Non-pigmented ciliary epithelial cell (primary cell): ENCODE measurements around the gene SLC47A2.
"Not testable (repeated sequence)": the region's sequence is repeated elsewhere in the genome, so short reads cannot be mapped to it uniquely, and the experiment has no call there.

Experiments used
- DNase-seq: peaks from one replicate; pipeline ENCODE4 v3.0.0-alpha.2; 2010; ENCODE audit warnings: low read depth

The SLC47A2 gene, protein sequence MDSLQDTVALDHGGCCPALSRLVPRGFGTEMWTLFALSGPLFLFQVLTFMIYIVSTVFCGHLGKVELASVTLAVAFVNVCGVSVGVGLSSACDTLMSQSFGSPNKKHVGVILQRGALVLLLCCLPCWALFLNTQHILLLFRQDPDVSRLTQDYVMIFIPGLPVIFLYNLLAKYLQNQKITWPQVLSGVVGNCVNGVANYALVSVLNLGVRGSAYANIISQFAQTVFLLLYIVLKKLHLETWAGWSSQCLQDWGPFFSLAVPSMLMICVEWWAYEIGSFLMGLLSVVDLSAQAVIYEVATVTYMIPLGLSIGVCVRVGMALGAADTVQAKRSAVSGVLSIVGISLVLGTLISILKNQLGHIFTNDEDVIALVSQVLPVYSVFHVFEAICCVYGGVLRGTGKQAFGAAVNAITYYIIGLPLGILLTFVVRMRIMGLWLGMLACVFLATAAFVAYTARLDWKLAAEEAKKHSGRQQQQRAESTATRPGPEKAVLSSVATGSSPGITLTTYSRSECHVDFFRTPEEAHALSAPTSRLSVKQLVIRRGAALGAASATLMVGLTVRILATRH

DNA sequence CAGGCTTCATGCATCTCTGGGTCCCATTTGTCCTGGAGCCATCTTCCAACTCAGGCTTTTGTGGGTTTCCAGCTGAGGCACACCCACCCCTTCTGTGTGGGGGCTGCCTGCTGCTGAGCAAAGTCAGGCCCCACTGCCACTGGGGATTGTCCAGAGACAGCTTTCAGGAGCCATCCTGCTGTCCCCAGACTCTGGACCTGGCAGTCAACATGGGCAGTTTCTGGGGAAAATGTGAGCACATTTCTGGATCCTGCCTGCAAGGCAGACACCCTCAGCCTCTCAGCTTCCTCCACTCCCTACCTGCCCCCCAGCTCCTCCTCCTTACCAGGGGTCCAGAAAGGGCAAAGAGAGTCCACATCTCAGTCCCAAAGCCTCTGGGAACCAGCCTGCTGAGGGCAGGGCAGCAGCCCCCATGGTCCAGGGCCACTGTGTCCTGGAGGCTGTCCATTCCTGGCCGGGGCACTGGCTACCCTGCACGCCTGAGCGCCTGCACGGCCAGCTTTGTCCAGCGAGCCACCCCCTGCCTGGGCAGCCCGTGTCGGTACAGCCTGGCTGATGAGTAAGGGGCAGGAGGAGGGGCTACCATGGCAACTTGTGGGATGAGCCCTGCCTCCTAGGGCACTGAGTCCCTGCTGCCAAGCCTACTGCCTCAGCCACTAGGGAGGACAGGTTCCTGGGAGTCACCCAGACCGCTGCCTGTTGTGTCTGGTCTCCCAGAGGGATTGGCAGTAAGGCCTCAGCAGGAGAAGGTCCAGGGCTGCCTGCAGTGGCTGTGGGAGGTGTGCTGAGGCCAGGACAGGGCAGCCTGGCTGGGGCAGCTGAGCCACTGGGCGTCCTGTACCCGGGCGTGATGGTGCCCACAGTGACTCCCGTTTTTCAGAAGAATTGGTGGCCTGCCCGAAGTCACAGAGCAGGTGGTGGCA, at the start of gene SLC47A2:
TSS of gene SLC47A2 (minus strand) at position 477 of the 923 bp plus-strand sequence. CDS start at position 448, 29 bp downstream.
- no peak for DNase-seq

DNA sequence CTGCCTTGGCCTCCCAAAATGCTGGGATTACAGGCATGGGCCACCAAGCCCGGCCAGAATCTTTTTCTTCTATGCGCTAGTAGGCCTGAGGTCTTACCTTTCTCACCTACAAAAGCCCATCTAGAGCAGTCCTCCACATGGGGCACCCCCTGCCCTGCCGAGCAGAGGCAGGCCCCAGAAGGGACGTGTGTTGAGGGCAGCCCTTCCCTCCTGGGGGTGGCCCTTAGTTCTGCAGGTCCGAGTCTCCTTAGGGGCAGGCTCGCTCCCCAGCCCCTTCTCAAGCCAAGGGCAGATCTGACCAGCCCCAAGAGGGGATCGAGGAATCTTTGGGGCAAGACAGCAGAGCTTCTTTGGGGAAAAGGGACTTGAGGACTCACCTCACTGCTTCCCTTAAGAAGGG, 49.6 kb upstream of the SLC47A2 start:
- no peak for DNase-seq

DNA sequence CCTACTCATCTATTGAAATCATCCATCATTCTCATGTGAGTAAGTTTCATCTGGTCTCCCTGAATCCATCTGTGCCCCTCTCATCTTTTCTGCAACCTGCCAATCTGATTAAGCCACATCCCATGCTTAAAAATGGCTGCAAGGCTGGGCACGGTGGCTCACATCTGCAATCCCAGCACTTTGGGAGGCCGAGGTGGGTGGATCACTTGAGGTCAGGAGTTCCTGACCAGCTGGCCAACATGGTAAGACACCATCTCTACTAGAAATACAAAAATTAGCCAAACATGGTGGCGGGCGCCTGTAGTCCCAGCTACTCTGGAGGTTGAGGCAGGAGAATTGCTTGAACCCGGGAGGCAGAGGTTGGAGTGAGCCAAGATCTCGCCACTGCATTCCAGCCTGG, 47.6 kb upstream of the SLC47A2 start:
- DNase-seq: not testable (repeated sequence)

DNA sequence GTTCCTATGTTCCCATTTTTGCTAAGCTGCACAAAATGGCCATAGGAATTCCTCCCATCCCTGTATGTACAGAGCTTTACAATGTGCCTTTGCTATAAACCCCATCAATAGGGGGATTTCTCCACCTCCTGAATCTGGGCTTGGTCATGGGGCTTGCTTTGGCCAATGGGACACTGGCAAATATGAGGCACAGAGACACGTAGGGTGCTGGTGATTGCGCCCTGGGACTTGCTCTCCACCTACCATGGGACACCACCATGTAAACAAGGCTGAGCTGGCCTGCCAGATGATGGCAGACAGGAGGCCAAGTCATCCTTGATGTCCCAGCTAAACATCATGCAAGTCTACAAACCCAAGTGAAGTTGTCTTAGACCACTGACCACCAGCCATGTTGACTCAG, 47.0 kb upstream of the SLC47A2 start:
- DNase-seq: no peak

GRCh38 chr17:19762515-19762961, 46.2 kb upstream of the SLC47A2 start:
- no peak for DNase-seq

GRCh38 chr17:19760746-19761145, 44.4 kb upstream of the SLC47A2 start:
- no peak for DNase-seq

- DNase-seq: no peak
Observed at GRCh38 chr17:19759568-19760549, 43.5 kb upstream of the SLC47A2 start.

DNA sequence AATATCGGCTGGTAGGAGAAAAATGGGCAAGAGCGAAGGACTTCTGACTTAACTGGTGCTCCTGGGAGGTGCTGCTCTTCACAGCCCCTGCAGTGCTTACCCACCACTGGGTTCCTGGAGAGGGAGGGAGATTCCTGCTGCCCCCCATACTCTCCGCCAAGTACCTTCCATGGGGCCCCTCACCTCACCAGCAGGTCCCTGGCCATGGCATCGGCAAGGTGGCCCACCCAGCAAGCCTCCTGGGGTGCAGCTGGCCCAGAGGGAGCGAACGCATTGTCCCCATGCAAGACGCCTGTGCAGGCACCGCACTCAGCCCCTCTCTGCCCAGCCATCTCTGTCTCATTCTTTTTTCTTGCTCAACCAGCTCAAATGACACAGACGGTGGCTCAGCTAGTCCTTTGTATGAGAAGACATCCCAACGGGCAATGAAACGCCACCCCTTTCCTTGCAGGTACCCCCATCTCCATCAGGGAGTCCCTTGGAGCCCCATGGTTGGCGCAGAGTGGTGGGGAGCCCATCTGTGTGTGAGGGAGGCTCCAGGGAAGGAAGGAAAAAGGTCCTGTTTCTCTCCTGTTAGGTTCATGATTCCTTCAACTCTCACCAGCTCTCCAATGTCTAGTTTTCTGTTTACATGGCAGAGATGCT, 41.3 kb upstream of the SLC47A2 start:
- no peak for DNase-seq

DNA sequence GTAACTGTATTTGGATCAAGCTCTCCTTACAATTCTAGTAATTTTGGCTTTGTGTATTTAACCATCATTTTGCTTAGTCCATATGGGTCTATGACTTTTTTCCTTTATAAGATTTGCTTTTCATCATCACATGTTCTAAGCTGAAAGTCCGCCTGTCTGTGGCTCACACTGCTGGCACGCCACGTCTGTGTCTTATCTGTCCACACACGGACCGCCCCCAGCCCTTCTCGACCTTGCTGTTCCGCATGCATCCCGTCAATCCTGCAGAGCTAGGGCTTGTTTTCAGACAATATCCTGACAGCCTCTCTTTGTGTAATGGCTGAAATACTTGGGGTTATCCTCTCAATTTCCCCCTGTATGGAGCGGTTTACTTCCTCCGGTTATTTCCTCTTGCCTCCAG, 40.2 kb upstream of the SLC47A2 start:
- DNase-seq: no peak

- no peak for DNase-seq
Observed at GRCh38 chr17:19755821-19756510, 39.6 kb upstream of the SLC47A2 start.

DNA sequence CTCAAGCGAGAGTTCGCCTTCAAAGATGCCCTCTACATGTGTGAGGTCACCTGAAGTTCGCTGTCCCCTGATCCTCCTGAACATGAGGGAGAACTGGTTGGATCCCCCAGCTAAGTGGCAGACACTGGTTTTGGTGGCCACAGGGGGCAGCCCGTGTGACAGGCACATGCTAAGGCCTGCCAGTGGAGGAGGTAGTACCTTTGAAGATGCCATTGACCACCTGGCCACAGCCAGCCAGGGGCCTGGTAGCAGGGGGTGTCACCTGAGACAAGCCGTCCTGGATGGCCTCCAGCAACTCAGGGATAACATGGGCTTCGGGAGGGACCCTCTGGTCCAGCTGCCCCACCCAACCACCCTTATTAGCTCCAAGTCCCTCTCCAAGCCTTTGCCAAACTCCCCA, 39.0 kb upstream of the SLC47A2 start:
- no peak for DNase-seq

DNA sequence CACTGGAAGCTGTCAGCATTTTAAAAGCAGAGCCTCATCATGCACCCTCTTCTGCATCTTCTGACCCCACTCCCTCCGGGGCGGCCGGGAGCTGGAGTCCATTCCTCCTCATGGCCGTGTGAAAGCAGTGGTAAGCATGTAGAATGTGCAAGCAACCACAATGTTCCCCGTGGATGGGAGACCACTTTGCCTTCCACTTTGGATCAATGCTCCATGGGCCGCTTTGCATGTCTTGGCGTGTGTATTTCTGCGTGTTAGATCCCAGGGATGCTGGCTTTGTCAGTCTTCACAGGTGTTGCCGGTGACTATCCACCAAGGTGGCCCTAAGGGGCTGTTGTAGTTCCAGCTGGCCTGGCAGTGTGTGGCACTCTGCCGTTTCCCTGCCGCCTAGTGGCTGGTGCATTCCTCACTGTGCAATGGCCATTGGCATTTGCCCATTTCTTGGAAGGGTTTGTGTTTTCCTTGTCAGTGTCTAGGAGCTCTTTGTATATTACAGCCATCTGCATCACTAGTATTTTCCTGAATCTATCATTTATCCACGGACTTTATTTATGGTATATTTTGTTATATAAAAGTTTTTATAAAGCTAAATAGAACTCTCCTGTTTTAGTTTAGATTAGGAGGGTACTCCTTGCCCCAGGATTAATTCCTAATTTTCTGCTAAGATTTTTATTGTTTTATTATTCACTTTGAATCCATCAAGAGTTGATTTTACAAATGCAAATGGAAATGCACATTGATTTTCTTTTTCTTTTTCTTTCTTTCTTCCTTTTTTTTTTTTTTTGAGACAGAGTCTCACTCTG, 37.5 kb upstream of the SLC47A2 start:
- DNase-seq: no peak

GRCh38 chr17:19753051-19753509, 36.7 kb upstream of the SLC47A2 start:
- DNase-seq: no peak

GRCh38 chr17:19752216-19753050, 36.0 kb upstream of the SLC47A2 start:
- no peak for DNase-seq

- DNase-seq: no peak
Observed at GRCh38 chr17:19750835-19751234, 34.5 kb upstream of the SLC47A2 start.

DNA sequence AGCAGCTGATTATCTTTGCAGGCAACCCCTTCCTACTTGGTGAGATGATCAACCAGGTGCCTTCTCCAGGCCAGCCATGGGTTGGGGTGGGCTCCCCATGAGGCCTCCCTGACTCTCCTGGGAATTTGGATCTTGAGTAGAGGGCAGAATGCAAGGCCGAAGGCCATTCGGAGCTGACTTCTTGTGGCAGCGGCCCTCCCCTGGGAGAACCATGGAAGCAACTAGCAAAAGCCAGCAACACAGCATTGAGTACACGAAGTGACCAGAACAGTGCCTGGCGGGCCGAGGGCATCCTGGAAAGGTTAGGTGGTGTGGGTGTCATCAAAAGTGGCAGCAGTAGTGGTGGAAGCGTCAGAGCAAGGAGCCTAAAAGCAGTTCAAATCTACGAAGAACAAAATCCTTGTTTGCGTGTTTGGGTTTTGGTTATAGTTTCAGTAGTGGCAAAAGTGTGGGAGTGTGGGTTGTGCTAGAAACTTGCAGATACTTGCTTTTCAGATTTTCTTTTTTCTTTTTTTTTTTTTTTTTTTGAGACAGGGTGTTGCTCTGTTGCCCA, 33.7 kb upstream of the SLC47A2 start:
- no peak for DNase-seq

GRCh38 chr17:19748807-19749193, 32.4 kb upstream of the SLC47A2 start:
- no peak for DNase-seq
